Measurements from ENCODE around the gene KRT5. TPM values are rescaled to one million over a fixed set of nuclear protein-coding genes. Genes with fewer than 3 reads are reported as not detected.

KRT5 gene
- total RNA-seq, 1 experiment from 2014 or later, result 3,552 TPM

DNA sequence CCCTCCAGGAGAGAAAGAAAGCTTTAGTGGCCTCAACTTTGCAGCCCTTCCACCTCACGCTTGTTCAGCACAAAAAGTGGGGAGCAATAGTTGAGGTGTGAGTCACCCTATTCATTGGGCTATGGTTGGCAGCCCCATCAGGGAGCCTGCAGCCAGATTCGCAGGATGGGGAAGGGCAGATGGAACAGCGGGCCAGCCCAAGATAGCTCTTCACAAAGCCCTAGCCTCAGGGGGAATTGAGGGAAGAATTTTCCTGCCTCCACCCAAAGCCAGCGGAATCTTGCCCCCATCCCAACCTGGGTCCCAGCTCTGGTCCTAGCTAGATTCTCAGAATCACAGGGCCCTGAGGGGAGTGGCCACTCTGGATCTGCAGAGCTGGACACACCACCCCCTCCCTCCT, 3.6 kb upstream of the KRT5 start:
- DNase-seq (ENCODE audit: unreplicated experiment), result peak; percentile 89
- H3K36me3 Mint-ChIP-seq (ENCODE audit: insufficient read depth, unreplicated experiment), result peaks cover 17% of the 10 kb centered on the region
- TF ChIP-seq, protein P1, sequence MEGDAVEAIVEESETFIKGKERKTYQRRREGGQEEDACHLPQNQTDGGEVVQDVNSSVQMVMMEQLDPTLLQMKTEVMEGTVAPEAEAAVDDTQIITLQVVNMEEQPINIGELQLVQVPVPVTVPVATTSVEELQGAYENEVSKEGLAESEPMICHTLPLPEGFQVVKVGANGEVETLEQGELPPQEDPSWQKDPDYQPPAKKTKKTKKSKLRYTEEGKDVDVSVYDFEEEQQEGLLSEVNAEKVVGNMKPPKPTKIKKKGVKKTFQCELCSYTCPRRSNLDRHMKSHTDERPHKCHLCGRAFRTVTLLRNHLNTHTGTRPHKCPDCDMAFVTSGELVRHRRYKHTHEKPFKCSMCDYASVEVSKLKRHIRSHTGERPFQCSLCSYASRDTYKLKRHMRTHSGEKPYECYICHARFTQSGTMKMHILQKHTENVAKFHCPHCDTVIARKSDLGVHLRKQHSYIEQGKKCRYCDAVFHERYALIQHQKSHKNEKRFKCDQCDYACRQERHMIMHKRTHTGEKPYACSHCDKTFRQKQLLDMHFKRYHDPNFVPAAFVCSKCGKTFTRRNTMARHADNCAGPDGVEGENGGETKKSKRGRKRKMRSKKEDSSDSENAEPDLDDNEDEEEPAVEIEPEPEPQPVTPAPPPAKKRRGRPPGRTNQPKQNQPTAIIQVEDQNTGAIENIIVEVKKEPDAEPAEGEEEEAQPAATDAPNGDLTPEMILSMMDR (IDR thresholded peaks at IDR 0.05; ENCODE audit: unreplicated experiment), result no peak
- peaks cover 44% of the 10 kb centered on the region for H3K4me1 Mint-ChIP-seq (ENCODE audit: insufficient read depth, unreplicated experiment)
- no peaks in the 10 kb centered on the region for H3K9me3 Mint-ChIP-seq (ENCODE audit: unreplicated experiment)
- ChIA-PET POLR2A (interaction anchor here (0.5 to 27.6 kb wide), 13 partner anchors 10 to 427 kb away, joined by 3 to 1235 read pairs (median 7); partner anchors contain the start of gene KRT6A), CTCF (interaction anchor here (0.6 to 7.3 kb wide), 4 partner anchors 57 to 504 kb away, joined by 3 to 90 read pairs (median 4); no protein-coding TSS in a partner anchor)
- intact Hi-C loops (cut with micrococcal nuclease), result loop anchor here (5.0 kb wide), 2 partner anchors 82 to 367 kb away; no protein-coding TSS in a partner anchor
- no TSS peak for BruUV-seq (replicated peaks)
- H3K27me3 Mint-ChIP-seq (ENCODE audit: insufficient read depth, unreplicated experiment), result no peaks in the 10 kb centered on the region
- H3K4me3 Mint-ChIP-seq (ENCODE audit: unreplicated experiment), result peak overlapping the region; percentile 80
- no peak overlapping the region for H3K27ac Mint-ChIP-seq (ENCODE audit: low read depth, unreplicated experiment)

DNA sequence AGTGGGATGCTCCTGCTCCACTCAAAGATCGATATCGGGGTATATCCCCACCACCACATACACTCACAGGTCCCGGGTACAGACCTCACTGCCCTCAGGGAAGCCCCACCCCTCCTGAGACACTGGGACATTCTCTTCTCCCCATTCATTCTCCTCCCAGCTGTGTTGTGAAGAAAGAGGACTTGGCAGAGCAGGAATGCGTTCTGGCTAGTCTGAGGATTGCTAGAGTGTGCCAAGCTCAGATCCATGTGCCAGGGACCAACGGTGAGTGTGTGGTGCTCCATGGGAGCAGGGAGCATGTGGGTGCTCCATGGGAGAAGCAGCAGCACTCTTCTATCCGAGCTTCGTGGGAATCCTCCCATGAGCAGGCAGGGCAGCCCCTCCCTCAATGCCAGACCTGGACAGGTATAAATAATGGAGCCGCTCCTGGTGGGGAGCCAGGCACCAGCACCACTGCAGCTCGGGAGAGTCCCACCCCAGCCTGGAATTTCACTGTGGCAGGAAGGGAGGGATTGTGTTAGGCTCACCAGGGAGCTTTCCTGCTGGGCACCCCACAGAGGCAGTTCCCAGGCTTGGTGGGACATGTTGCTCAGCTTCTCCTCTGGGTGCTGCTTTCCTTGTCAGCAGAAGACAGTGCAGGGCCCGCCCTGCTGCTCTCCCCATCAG, 2.3 kb upstream of the KRT5 start:
- Mint-ChIP-seq H3K27me3 (ENCODE audit: insufficient read depth, unreplicated experiment) (no peaks in the 10 kb centered on the region), H3K36me3 (ENCODE audit: insufficient read depth, unreplicated experiment) (peaks cover 31% of the 10 kb centered on the region), H3K4me1 (ENCODE audit: insufficient read depth, unreplicated experiment) (peaks cover 44% of the 10 kb centered on the region), H3K9me3 (ENCODE audit: unreplicated experiment) (no peaks in the 10 kb centered on the region), H3K27ac (ENCODE audit: low read depth, unreplicated experiment) (peak overlapping the region; percentile 96), H3K4me3 (ENCODE audit: unreplicated experiment) (peak overlapping the region; percentile 80)
- POLR2A ChIA-PET, result interaction anchor here (0.7 to 27.6 kb wide), 16 partner anchors 9 to 428 kb away, joined by 3 to 1235 read pairs (median 6); partner anchors contain the start of genes KRT6A, KRT6B and KRT6C
- TF ChIP-seq, protein P1 (IDR thresholded peaks at IDR 0.05; ENCODE audit: unreplicated experiment), result no peak
- DNase-seq (ENCODE audit: unreplicated experiment), result peak; percentile 98
- BruUV-seq (replicated peaks), result no TSS peak
- CTCF ChIA-PET, result interaction anchor here (0.5 to 7.3 kb wide), 16 partner anchors 15 to 383 kb away, joined by 3 to 90 read pairs (median 4); partner anchors contain the start of genes KRT6A and KRT72
- intact Hi-C loops (cut with micrococcal nuclease), result loop anchor here (1.0 to 5.0 kb wide), 4 partner anchors 28 to 365 kb away; no protein-coding TSS in a partner anchor

DNA sequence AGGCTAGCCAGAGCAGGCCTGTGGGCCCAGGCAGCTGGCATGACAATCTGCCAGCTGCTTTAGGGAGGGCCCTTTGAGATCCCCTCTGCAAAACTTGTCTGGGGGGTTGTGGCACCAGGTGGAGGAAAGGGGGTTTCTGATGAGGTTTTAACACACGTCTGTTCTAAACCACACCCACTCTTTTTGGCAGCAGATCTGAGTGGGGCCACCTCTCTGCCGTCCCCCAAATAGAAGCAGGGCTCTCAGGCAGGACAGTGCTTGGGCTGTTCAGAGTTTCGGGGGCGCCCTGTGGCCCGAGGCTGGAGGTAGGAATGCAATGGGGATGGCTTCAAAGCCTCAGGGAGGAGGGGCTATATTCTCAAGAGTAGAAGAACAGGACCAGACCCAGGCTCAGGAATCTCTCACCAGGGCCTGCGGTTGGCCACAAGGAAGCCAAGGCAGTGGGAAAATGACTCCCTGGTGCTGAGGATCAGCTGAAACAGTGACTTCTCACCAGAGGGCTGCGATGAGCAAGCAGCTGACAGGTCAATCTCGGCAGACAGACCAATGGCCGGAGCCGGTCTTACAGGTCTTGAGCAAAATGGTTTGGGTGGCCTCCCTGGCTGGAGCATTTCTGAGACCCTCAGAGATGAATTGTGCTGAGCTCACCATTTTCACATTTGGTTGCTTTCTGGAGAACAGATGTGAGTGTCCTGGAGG, 1.5 kb upstream of the KRT5 start:
- H3K4me3 Mint-ChIP-seq (ENCODE audit: unreplicated experiment), result peak overlapping the region; percentile 80
- ChIA-PET POLR2A (interaction anchor here (0.6 to 27.6 kb wide), 27 partner anchors 9 to 441 kb away, joined by 3 to 1235 read pairs (median 4); partner anchors contain the start of gene KRT6A), CTCF (interaction anchor here (0.6 to 7.3 kb wide), 21 partner anchors 10 to 435 kb away, joined by 3 to 90 read pairs (median 5); partner anchors contain the start of gene KRT6A)
- no peaks in the 10 kb centered on the region for H3K27me3 Mint-ChIP-seq (ENCODE audit: insufficient read depth, unreplicated experiment)
- no TSS peak for BruUV-seq (replicated peaks)
- peaks cover 38% of the 10 kb centered on the region for H3K36me3 Mint-ChIP-seq (ENCODE audit: insufficient read depth, unreplicated experiment)
- DNase-seq (ENCODE audit: unreplicated experiment), result peak; percentile 91
- peak overlapping the region; percentile 96 for H3K27ac Mint-ChIP-seq (ENCODE audit: low read depth, unreplicated experiment)
- H3K4me1 Mint-ChIP-seq (ENCODE audit: insufficient read depth, unreplicated experiment), result peaks cover 44% of the 10 kb centered on the region
- TF ChIP-seq, protein P1 (IDR thresholded peaks at IDR 0.05; ENCODE audit: unreplicated experiment), result no peak
- intact Hi-C loops (cut with micrococcal nuclease), result loop anchor here (1.0 to 5.0 kb wide), 5 partner anchors 27 to 364 kb away; no protein-coding TSS in a partner anchor
- no peaks in the 10 kb centered on the region for H3K9me3 Mint-ChIP-seq (ENCODE audit: unreplicated experiment)

Measured in MCF 10A (cell line).